ENCODE measurements around the gene TTC29. TPM values are rescaled to one million over a fixed set of nuclear protein-coding genes. Genes with fewer than 3 reads are reported as not detected.

The TTC29 gene
- polyA plus RNA-seq, 1 of the 3 experiments (the other 2 are of a cell fraction) = not detected

DNA sequence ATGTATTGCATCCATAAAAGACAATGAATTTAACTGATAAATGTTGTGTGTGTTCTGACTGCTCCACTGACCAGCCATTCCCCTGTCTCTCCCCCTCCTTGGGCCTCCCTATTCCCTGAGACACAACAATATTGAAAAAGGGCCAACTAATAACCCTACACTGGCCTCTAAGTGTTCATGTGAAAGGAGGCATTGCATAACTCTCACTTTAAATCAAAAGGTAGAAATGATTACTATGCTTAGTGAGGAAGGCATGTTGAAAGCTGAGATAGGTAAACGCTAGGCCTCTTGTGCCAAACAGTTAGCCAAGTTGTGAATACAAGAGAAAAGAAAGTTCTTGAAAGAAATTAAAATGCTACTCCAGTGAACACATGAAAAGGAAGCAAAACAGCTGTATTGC lies 154.2 kb downstream of the TTC29 start:
- H3K4me3 ChIP-seq (ENCODE audit: low read depth in 2 of 2, low read length in 1 of 2) = no peak overlapping the region
- no peaks in the 10 kb centered on the region for H3K9me3 ChIP-seq
- CTCF ChIA-PET = no interaction called here
- H3F3A ChIP-seq (replicated peaks; ENCODE audit: insufficient read depth) = no peaks in the 10 kb centered on the region
- DNase-seq = no peak
- no peaks in the 10 kb centered on the region for H3K79me2 ChIP-seq (ENCODE audit: insufficient read depth)
- no peaks in the 10 kb centered on the region for H4K20me1 ChIP-seq (ENCODE audit: insufficient read depth)
- TF ChIP-seq MEF2A (IDR thresholded peaks at IDR 0.05; ENCODE audit: borderline replicate concordance, low read depth) (no peak), POLR2AphosphoS5 (IDR thresholded peaks at IDR 0.05; ENCODE audit: low read depth, low read length) (no peak), RAD21 (IDR thresholded peaks at IDR 0.05; ENCODE audit: low read length) (no peak), SIN3A (IDR thresholded peaks at IDR 0.05; ENCODE audit: borderline replicate concordance, low read depth, low read length) (no peak), TEAD4 (IDR thresholded peaks at IDR 0.05; ENCODE audit: borderline replicate concordance, insufficient read depth) (no peak), TCF12 (IDR thresholded peaks at IDR 0.05) (no peak), JUND (IDR thresholded peaks at IDR 0.05) (no peak), GATA2 (CRISPR knock-in tag; IDR thresholded peaks at IDR 0.05) (no peak), RXRA (IDR thresholded peaks at IDR 0.05; ENCODE audit: borderline replicate concordance, low read depth) (no peak), RCOR1 (IDR thresholded peaks at IDR 0.05; ENCODE audit: low read length) (no peak), YY1 (IDR thresholded peaks at IDR 0.05; ENCODE audit: low read depth) (no peak), CHD2 (IDR thresholded peaks at IDR 0.05; ENCODE audit: low read length, partially characterized antibody) (no peak), ELF1 (IDR thresholded peaks at IDR 0.05) (no peak), FOXM1 (IDR thresholded peaks at IDR 0.05; ENCODE audit: low read depth) (no peak), FOXJ3 (CRISPR knock-in tag; IDR thresholded peaks at IDR 0.05) (no peak)
- TF ChIP-seq, protein P1, sequence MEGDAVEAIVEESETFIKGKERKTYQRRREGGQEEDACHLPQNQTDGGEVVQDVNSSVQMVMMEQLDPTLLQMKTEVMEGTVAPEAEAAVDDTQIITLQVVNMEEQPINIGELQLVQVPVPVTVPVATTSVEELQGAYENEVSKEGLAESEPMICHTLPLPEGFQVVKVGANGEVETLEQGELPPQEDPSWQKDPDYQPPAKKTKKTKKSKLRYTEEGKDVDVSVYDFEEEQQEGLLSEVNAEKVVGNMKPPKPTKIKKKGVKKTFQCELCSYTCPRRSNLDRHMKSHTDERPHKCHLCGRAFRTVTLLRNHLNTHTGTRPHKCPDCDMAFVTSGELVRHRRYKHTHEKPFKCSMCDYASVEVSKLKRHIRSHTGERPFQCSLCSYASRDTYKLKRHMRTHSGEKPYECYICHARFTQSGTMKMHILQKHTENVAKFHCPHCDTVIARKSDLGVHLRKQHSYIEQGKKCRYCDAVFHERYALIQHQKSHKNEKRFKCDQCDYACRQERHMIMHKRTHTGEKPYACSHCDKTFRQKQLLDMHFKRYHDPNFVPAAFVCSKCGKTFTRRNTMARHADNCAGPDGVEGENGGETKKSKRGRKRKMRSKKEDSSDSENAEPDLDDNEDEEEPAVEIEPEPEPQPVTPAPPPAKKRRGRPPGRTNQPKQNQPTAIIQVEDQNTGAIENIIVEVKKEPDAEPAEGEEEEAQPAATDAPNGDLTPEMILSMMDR (IDR thresholded peaks at IDR 0.05) = no peak
- TF ChIP-seq, protein P2, sequence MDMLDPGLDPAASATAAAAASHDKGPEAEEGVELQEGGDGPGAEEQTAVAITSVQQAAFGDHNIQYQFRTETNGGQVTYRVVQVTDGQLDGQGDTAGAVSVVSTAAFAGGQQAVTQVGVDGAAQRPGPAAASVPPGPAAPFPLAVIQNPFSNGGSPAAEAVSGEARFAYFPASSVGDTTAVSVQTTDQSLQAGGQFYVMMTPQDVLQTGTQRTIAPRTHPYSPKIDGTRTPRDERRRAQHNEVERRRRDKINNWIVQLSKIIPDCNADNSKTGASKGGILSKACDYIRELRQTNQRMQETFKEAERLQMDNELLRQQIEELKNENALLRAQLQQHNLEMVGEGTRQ (IDR thresholded peaks at IDR 0.05; ENCODE audit: borderline replicate concordance, low read depth, low read length) = no peak
- TF ChIP-seq, protein P3, sequence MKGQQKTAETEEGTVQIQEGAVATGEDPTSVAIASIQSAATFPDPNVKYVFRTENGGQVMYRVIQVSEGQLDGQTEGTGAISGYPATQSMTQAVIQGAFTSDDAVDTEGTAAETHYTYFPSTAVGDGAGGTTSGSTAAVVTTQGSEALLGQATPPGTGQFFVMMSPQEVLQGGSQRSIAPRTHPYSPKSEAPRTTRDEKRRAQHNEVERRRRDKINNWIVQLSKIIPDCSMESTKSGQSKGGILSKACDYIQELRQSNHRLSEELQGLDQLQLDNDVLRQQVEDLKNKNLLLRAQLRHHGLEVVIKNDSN (IDR thresholded peaks at IDR 0.05; ENCODE audit: borderline replicate concordance, low read depth) = no peak
- TF ChIP-seq, protein P4, sequence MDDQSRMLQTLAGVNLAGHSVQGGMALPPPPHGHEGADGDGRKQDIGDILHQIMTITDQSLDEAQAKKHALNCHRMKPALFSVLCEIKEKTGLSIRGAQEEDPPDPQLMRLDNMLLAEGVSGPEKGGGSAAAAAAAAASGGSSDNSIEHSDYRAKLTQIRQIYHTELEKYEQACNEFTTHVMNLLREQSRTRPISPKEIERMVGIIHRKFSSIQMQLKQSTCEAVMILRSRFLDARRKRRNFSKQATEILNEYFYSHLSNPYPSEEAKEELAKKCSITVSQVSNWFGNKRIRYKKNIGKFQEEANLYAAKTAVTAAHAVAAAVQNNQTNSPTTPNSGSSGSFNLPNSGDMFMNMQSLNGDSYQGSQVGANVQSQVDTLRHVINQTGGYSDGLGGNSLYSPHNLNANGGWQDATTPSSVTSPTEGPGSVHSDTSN (IDR thresholded peaks at IDR 0.05) = no peak
- H3K9me2 ChIP-seq = no peaks in the 10 kb centered on the region
- no peak overlapping the region for H3K27ac ChIP-seq (ENCODE audit: low read depth in 2 of 2, low read length in 1 of 2)
- WGBS (ENCODE audit: low lambda C conversion rate) = 15% methylated on average over 1 of the region's 1 CpG
- H3K4me1 ChIP-seq (ENCODE audit: control insufficient read depth in 1 of 2, insufficient read depth in 2 of 2, low read depth in 1 of 2, low read length in 1 of 2) = no peaks in the 10 kb centered on the region
- no peaks in the 10 kb centered on the region; the same call in 1 of the 2 replicates for H3K27me3 ChIP-seq (ENCODE audit: insufficient read depth)
- H3K36me3 ChIP-seq (replicated peaks in 1 of 2; ENCODE audit: control insufficient read depth in 1 of 2, insufficient read depth in 2 of 2, low read length in 1 of 2) = no peaks in the 10 kb centered on the region
- H3K4me2 ChIP-seq = no peak overlapping the region
- no peak overlapping the region for H3K9ac ChIP-seq
- POLR2A ChIA-PET = no interaction called here
- no peak overlapping the region for H2AFZ ChIP-seq (ENCODE audit: low read depth)

Data from SK-N-SH (cell line).